ENCODE measurements around the gene CBX4. TPM values are rescaled to one million over a fixed set of nuclear protein-coding genes. Genes with fewer than 3 reads are reported as not detected.

CBX4 gene
- total RNA-seq, 1 donor from 2014 or later = 22.8 TPM

DNA sequence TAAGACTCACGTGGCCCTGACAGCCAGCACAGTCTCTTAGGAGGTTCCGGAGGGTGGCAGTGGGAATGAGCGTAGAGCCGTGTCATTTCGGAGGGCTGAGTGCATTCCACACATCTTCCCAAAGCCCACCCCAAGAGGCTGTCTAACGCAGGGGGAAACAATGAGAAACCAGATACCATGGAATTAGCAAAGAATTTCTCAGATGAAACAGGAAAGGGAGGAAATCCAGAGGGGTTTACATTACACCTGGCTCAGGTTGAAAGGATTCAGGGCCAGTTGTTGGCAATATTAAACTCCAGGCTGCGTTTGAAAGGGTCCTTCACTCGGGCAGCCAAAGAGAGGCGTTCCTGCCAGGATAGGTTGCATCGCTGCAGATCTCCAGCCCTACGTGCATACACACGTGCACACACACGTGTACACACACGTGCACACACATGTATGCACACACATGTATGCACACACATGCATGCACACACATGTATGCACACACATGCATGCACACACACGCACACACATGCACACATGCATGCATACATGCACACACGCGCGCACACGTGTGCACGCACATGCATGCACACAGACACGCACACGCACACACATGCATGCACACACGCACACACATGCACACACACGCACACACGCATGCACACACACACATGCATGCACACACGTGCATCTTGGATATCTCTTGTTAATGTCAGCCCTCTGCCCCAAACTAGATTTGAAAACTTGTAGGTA is 12.2 kb downstream of the CBX4 start:
- Mint-ChIP-seq H3K4me3 (ENCODE audit: low read depth) (no peak overlapping the region), H3K27ac (no peak overlapping the region), H3K9me3 (ENCODE audit: low read depth) (peaks cover 3% of the 10 kb centered on the region), H3K27me3 (peaks cover 21% of the 10 kb centered on the region), H3K4me1 (ENCODE audit: low read depth) (peaks cover 26% of the 10 kb centered on the region), H3K36me3 (ENCODE audit: insufficient read depth) (peaks cover 3% of the 10 kb centered on the region)
- no peak for DNase-seq (ENCODE audit: low spot score, unreplicated experiment)
- TF ChIP-seq CTCF (IDR thresholded peaks at IDR 0.05; ENCODE audit: unreplicated experiment) = no peak

DNA sequence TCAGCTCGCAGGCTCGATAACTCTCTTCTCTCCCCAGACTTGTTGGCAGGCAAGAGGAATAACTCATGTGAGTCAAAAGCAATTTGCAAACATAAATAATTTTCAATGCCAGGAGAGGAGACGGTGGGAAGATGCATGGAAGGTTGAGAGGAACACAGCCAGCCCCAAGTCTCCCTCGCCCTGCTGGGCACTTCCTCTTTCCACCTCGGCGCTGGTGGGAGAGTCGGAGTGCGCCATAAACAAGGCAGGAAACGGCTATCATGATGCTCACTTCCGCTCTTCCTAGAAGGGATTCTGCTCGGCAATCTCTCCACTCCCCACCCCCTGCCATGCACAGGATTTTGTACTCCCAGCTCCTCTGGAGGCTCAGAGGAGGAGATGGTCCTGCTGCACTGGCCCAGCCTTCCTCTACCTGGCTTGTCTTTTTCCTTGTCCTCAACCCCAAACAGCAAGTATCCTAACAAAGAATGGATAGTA is 13.0 kb downstream of the CBX4 start:
- peaks cover 4% of the 10 kb centered on the region for H3K9me3 Mint-ChIP-seq (ENCODE audit: low read depth)
- no peak overlapping the region for H3K4me3 Mint-ChIP-seq (ENCODE audit: low read depth)
- no peak for TF ChIP-seq CTCF (IDR thresholded peaks at IDR 0.05; ENCODE audit: unreplicated experiment)
- H3K36me3 Mint-ChIP-seq (ENCODE audit: insufficient read depth) = peaks cover 3% of the 10 kb centered on the region
- H3K27ac Mint-ChIP-seq = no peak overlapping the region
- H3K4me1 Mint-ChIP-seq (ENCODE audit: low read depth) = peaks cover 27% of the 10 kb centered on the region
- no peak for DNase-seq (ENCODE audit: low spot score, unreplicated experiment)
- H3K27me3 Mint-ChIP-seq = peaks cover 18% of the 10 kb centered on the region

DNA sequence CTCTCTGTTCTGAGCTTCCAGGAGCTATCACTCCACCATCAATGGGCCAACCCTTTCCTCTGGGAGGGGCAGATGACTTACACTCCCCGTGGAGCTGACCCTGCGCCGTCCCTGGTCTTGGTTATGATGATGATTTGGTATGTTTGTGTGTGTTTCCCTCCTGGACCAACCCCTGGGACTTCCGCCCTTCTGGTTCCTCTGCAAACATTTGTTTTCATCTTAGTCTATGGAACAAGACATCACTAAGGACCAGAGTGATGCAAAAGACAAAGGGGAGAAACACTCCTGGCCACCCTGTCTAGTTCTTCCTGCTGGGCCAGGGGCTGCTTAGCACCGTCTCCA is 13.7 kb downstream of the CBX4 start:
- Mint-ChIP-seq H3K4me1 (ENCODE audit: low read depth) (peaks cover 31% of the 10 kb centered on the region), H3K4me3 (ENCODE audit: low read depth) (no peak overlapping the region), H3K36me3 (ENCODE audit: insufficient read depth) (peaks cover 3% of the 10 kb centered on the region), H3K27me3 (peaks cover 18% of the 10 kb centered on the region), H3K9me3 (ENCODE audit: low read depth) (peaks cover 5% of the 10 kb centered on the region), H3K27ac (no peak overlapping the region)
- TF ChIP-seq CTCF (IDR thresholded peaks at IDR 0.05; ENCODE audit: unreplicated experiment) = no peak
- no peak for DNase-seq (ENCODE audit: low spot score, unreplicated experiment)

DNA sequence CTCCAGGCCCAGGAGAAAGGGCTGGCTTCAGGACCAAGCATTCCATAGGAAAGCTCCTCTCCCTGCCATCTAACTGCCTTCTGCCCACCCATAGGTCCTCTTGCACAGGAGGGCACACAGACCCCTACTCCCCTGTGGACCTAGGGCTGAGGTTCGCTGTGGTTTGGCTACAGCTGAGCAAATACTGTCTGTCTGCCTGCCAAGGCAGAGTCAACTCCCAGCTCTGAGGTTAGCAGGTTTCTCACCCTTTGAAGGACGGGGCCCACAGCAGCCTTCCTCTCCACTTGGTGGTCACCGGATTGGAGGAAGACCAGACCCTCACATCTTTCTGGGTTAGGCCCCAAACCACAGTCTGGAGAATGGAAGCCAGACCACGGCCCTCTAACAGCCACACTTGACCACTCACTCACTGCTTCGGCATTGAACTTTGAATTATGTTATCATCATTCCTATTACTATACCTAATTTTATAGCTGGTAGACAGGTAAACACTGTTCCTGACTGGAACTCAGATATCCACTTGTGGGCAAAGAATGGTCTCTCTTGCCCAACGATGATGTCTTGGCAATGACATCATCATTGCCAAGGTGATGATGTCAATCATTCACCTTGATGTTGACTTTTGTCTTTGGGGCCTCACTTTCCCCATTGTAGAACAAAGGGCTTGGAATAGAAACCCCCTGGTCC is 14.2 kb downstream of the CBX4 start:
- no peak overlapping the region for H3K4me3 Mint-ChIP-seq (ENCODE audit: low read depth)
- H3K27ac Mint-ChIP-seq = no peak overlapping the region
- H3K36me3 Mint-ChIP-seq (ENCODE audit: insufficient read depth) = peaks cover 3% of the 10 kb centered on the region
- H3K4me1 Mint-ChIP-seq (ENCODE audit: low read depth) = peaks cover 30% of the 10 kb centered on the region
- no peak for DNase-seq (ENCODE audit: low spot score, unreplicated experiment)
- no peak for TF ChIP-seq CTCF (IDR thresholded peaks at IDR 0.05; ENCODE audit: unreplicated experiment)
- peaks cover 20% of the 10 kb centered on the region for H3K27me3 Mint-ChIP-seq
- H3K9me3 Mint-ChIP-seq (ENCODE audit: low read depth) = peaks cover 5% of the 10 kb centered on the region

DNA sequence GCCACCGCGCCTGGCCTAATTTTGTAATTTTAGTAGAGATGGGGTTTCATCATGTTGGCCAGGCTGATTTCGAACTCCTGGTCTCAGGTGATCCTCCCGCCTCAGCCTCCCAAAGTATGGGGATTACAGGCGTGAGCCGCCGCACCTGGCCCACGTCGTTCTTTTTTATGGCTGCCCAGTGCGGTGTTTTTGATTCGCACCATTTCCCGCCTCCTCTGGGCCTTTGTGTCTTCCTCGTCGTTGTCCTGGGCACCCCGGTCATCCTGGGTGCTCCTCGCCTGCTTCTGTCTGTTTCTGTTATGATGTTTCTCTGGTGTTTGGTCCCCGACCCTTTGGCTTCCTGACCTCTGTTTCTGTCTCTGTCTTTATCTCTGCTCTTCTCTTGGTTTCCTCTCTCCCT is 15.0 kb downstream of the CBX4 start:
- Mint-ChIP-seq H3K36me3 (ENCODE audit: insufficient read depth) (peaks cover 3% of the 10 kb centered on the region), H3K27me3 (peaks cover 28% of the 10 kb centered on the region), H3K4me1 (ENCODE audit: low read depth) (peaks cover 32% of the 10 kb centered on the region), H3K9me3 (ENCODE audit: low read depth) (peaks cover 5% of the 10 kb centered on the region), H3K4me3 (ENCODE audit: low read depth) (no peak overlapping the region), H3K27ac (no peak overlapping the region)
- TF ChIP-seq CTCF (IDR thresholded peaks at IDR 0.05; ENCODE audit: unreplicated experiment) = no peak
- no peak for DNase-seq (ENCODE audit: low spot score, unreplicated experiment)

Data from progenitor cell of endocrine pancreas (in vitro differentiated cells).